Vagina (tissue), 2 donors: ENCODE data around the gene APOL6.

ENCODE experiments used
- CTCF ChIP-seq, 3 experiments: fragments of 450-650 bp in 2 of 3; fragments of 200-600 bp in 1 of 3; sonication (generic) in 1 of 3; IDR thresholded peaks; one replicate each; pipeline ENCODE4 v1.5.1; 2017 to 2019; ENCODE audit warnings: antibody characterized with exemption in 3 of 3, mild to moderate bottlenecking in 2 of 3, moderate library complexity in 2 of 3
- POLR2A ChIP-seq, 2 donors: fragments of 450-650 bp; IDR thresholded peaks; one replicate each; pipeline ENCODE4 v1.6.1; 2017; ENCODE audit warnings: antibody characterized with exemption in 2 of 2, mild to moderate bottlenecking in 2 of 2, moderate library complexity in 2 of 2
- POLR2AphosphoS5 ChIP-seq, 2 donors: sonication (generic); formaldehyde crosslinking; IDR thresholded peaks; one replicate each; pipeline ENCODE4 v1.9.0; 2017; ENCODE audit warnings: antibody characterized with exemption in 2 of 2, mild to moderate bottlenecking in 2 of 2, low read depth in 1 of 2; ENCODE audit not compliant: insufficient read depth in 1 of 2

GRCh38 chr22:35637254-35637653, 11.0 kb upstream of the APOL6 start:
- TF ChIP-seq POLR2A (IDR thresholded peaks at IDR 0.05) (no peak), CTCF (IDR thresholded peaks at IDR 0.05) (no peak), POLR2AphosphoS5 (IDR thresholded peaks at IDR 0.05; ENCODE audit: insufficient read depth in 1 of 2, low read depth in 1 of 2) (no peak)
